Muscle layer of duodenum (tissue), 2 donors: ENCODE measurements around the gene SH3PXD2A.
"Not testable (repeated sequence)": the region's sequence is repeated elsewhere in the genome, so short reads cannot be mapped to it uniquely, and the experiment has no call there.

Experiments used
- H3K27ac ChIP-seq: one replicate; pipeline ENCODE4 v1.7.0; 2013; ENCODE audit warnings: mild to moderate bottlenecking, low read length
- H3K27me3 ChIP-seq: one replicate; pipeline ENCODE4 v1.7.0; 2013; ENCODE audit warnings: low read depth, mild to moderate bottlenecking, control low read depth, low read length
- H3K36me3 ChIP-seq, 2 donors: one replicate each; pipeline ENCODE4 v1.7.0; 2013; ENCODE audit warnings: low read length in 2 of 2, control low read depth in 1 of 2, mild to moderate bottlenecking in 1 of 2; ENCODE audit not compliant: insufficient read depth in 2 of 2, control insufficient read depth in 1 of 2
- H3K4me1 ChIP-seq, 2 donors: one replicate each; pipeline ENCODE4 v1.7.0; 2013; ENCODE audit warnings: low read length in 2 of 2, mild to moderate bottlenecking in 2 of 2, control low read depth in 1 of 2, moderate library complexity in 1 of 2; ENCODE audit not compliant: insufficient read depth in 2 of 2, control insufficient read depth in 1 of 2
- H3K4me3 ChIP-seq, 2 donors: one replicate each; pipeline ENCODE4 v1.7.0; 2013; ENCODE audit warnings: low read length in 2 of 2, low read depth in 1 of 2, mild to moderate bottlenecking in 1 of 2
- H3K9me3 ChIP-seq, 2 donors: one replicate each; pipeline ENCODE4 v1.7.0; 2013; ENCODE audit warnings: low read length in 2 of 2, control low read depth in 1 of 2, mild to moderate bottlenecking in 1 of 2; ENCODE audit not compliant: control insufficient read depth in 1 of 2
- donor health status: healthy.

Gene SH3PXD2A

DNA sequence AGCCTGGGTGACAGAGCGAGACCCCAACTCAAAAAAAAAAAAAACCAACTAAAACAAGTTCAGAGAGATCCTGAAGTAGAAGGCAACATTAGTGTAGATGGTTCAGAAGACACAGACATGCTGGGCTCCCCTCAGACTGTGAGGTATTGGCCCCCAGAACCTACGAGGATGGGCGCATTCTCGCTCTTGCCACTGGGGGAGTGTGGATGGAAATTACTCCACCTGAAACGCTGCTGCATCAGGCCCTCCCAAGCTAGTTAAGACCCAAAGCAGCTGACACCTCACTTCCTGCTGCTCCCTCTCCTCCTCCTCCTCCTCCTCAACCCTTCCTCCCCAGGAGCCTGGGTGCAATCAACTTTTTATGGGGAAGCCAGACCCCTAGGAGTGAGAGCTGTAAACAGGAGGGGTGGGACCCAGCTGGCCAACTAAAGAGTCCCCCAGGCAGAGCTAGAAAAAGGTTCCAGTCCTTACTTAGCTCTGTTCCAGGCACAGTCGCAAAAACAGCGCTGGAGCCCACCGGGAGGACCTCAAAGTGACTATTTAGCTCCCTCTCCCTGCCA is 7.4 kb downstream of the SH3PXD2A start:
- Histone ChIP-seq H3K36me3 (no peaks in the 10 kb centered on the region), H3K4me1 (peaks cover 34 to 49% of the 10 kb centered on the region in 2 donors), H3K27me3 (no peaks in the 10 kb centered on the region), H3K4me3 (no peak overlapping the region), H3K27ac (no peak overlapping the region), H3K9me3 (no peaks in the 10 kb centered on the region)

GRCh38 chr10:103847346-103847745 is 8.0 kb downstream of the SH3PXD2A start:
- H3K27me3 ChIP-seq, result no peaks in the 10 kb centered on the region
- H3K27ac ChIP-seq, result no peak overlapping the region
- H3K9me3 ChIP-seq, result no peaks in the 10 kb centered on the region
- H3K4me3 ChIP-seq, result no peak overlapping the region
- H3K4me1 ChIP-seq, result peaks cover 34 to 43% of the 10 kb centered on the region in 2 donors
- H3K36me3 ChIP-seq, result no peaks in the 10 kb centered on the region

- Histone ChIP-seq H3K36me3 (no peaks in the 10 kb centered on the region), H3K4me1 (peaks cover 23 to 29% of the 10 kb centered on the region in 2 donors), H3K27ac (no peak overlapping the region), H3K9me3 (no peaks in the 10 kb centered on the region), H3K27me3 (no peaks in the 10 kb centered on the region), H3K4me3 (no peak overlapping the region)
Observed at GRCh38 chr10:103845972-103846371, 9.4 kb downstream of the SH3PXD2A start.

DNA sequence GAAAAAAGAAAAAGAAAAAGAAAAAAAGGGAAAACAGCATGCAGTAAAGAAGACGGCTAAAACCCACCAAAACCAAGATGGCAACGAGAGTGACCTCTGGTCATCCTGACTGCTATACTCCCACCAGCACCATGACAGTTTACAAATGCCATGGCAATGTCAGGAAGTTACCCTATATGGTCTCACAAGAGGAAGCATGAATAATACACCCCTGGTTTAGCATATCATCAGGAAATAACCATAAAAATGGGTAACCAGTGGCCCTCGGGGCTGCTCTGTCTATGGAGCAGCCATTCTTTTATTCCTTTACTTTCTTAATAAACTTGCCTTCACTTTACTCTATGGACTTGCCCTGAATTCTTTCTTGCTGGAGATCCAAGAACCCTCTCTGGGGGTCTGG is 10.0 kb downstream of the SH3PXD2A start:
- H3K36me3 ChIP-seq, H3K9me3 ChIP-seq, H3K27ac ChIP-seq, H3K27me3 ChIP-seq, H3K4me3 ChIP-seq: not testable (repeated sequence)
- peaks cover 17 to 27% of the 10 kb centered on the region in 2 donors for H3K4me1 ChIP-seq

GRCh38 chr10:103843854-103844570 is 11.4 kb downstream of the SH3PXD2A start:
- peaks cover 19 to 27% of the 10 kb centered on the region in 2 donors for H3K4me1 ChIP-seq
- no peak overlapping the region for H3K4me3 ChIP-seq
- no peaks in the 10 kb centered on the region for H3K9me3 ChIP-seq
- H3K27ac ChIP-seq, result peak overlapping the region; percentile 56
- no peaks in the 10 kb centered on the region for H3K36me3 ChIP-seq
- no peaks in the 10 kb centered on the region for H3K27me3 ChIP-seq

- Histone ChIP-seq H3K27ac (no peak overlapping the region), H3K4me3 (no peak overlapping the region), H3K27me3 (no peaks in the 10 kb centered on the region), H3K36me3 (no peaks in the 10 kb centered on the region), H3K9me3 (no peaks in the 10 kb centered on the region), H3K4me1 (peaks cover 22 to 26% of the 10 kb centered on the region in 2 donors)
Observed at GRCh38 chr10:103843045-103843444, 12.3 kb downstream of the SH3PXD2A start.

- Histone ChIP-seq H3K27me3 (no peaks in the 10 kb centered on the region), H3K36me3 (no peaks in the 10 kb centered on the region), H3K4me1 (peaks cover 22 to 25% of the 10 kb centered on the region in 2 donors), H3K4me3 (no peak overlapping the region), H3K27ac (no peak overlapping the region), H3K9me3 (no peaks in the 10 kb centered on the region)
Observed at GRCh38 chr10:103842605-103843004, 12.8 kb downstream of the SH3PXD2A start.

GRCh38 chr10:103841519-103841918 is 13.9 kb downstream of the SH3PXD2A start:
- Histone ChIP-seq H3K4me3 (no peak overlapping the region), H3K27ac (no peak overlapping the region), H3K36me3 (no peaks in the 10 kb centered on the region), H3K27me3 (no peaks in the 10 kb centered on the region), H3K9me3 (no peaks in the 10 kb centered on the region), H3K4me1 (peaks cover 22 to 25% of the 10 kb centered on the region in 2 donors)

GRCh38 chr10:103840740-103841070 is 14.7 kb downstream of the SH3PXD2A start:
- Histone ChIP-seq H3K4me3 (no peak overlapping the region), H3K27ac (no peak overlapping the region), H3K4me1 (peaks cover 25 to 28% of the 10 kb centered on the region in 2 donors)

GRCh38 chr10:103839872-103840739 is 15.3 kb downstream of the SH3PXD2A start:
- no peak overlapping the region for H3K27ac ChIP-seq
- H3K36me3 ChIP-seq, result no peaks in the 10 kb centered on the region
- no peaks in the 10 kb centered on the region for H3K27me3 ChIP-seq
- H3K4me1 ChIP-seq, result peaks cover 30 to 31% of the 10 kb centered on the region in 2 donors
- H3K4me3 ChIP-seq, result no peak overlapping the region
- H3K9me3 ChIP-seq, result no peaks in the 10 kb centered on the region

More at GRCh38 chr10:103840740-103841070, 14.7 kb downstream of the SH3PXD2A start:
- Histone ChIP-seq H3K36me3 (no peaks in the 10 kb centered on the region), H3K27me3 (no peaks in the 10 kb centered on the region), H3K9me3 (no peaks in the 10 kb centered on the region)

GRCh38 chr10:103839519-103839871 is 15.9 kb downstream of the SH3PXD2A start:
- Histone ChIP-seq H3K4me3 (no peak overlapping the region), H3K27me3 (no peaks in the 10 kb centered on the region), H3K4me1 (peaks cover 34% of the 10 kb centered on the region in 2 donors), H3K27ac (no peak overlapping the region), H3K36me3 (no peaks in the 10 kb centered on the region), H3K9me3 (no peaks in the 10 kb centered on the region)
